GM12878 (cell line): Measurements from ENCODE around the gene SORT1. TPM values are rescaled to one million over a fixed set of nuclear protein-coding genes. Genes with fewer than 3 reads are reported as not detected.

Experiments
- ATAC-seq: fragments of 200-7000 bp; cut with Tn5 transposase; 3 replicates; pipeline ENCODE4 v1.9.1; 2020; ENCODE audit warnings: mild to moderate bottlenecking, moderate library complexity
- BruUV-seq: library from RNA; stranded (reverse); fragments of 400-500 nt; replicated peaks from 2 replicates; lab custom pipeline; 2021; lab: Mats Ljungman, UMichigan
- CTCF ChIA-PET: fragments of 300-600 bp; sonication (Branson Sonifier 250); formaldehyde crosslinking; extraction: SDS; loops from one replicate; lab custom pipeline; 2021; ENCODE audit warnings: inconsistent platforms; lab: Yijun Ruan, JAX
- POLR2A ChIA-PET: fragments of 350-600 bp; formaldehyde crosslinking; extraction: SDS; loops from one replicate; lab custom pipeline; 2021; ENCODE audit warnings: inconsistent platforms; lab: Charles Lee
- RAD21 ChIA-PET: fragments of 300-600 bp; sonication (Branson Sonifier 250); formaldehyde crosslinking; loops from one replicate; lab custom pipeline; 2023; ENCODE audit warnings: antibody characterized with exemption; ENCODE audit not compliant: unreplicated experiment; lab: Charles Lee
- SMC1A ChIA-PET: fragments of 300-600 bp; sonication (Branson Sonifier 250); formaldehyde crosslinking; loops from one replicate; lab custom pipeline; 2023; ENCODE audit not compliant: unreplicated experiment, uncharacterized antibody; lab: Charles Lee
- DNase-seq: peaks from one replicate; pipeline ENCODE4 v3.0.0-alpha.2; 2011; ENCODE audit warnings: low read depth, low spot score
- FAIRE-seq: peaks from 3 replicates; lab custom pipeline; 2011; peaks lifted over from hg19 to GRCh38; lab: Jason Lieb, UNC
- H2AFZ ChIP-seq: 2 replicates; pipeline ENCODE4 v1.6.0; 2011; ENCODE audit warnings: low read depth, low read length, control low read depth; ENCODE audit not compliant: control insufficient read depth
- H3K27ac ChIP-seq: 2 replicates; pipeline ENCODE4 v1.5.1; 2011; ENCODE audit warnings: control low read depth; ENCODE audit not compliant: control insufficient read depth, insufficient read depth
- H3K27me3 ChIP-seq, 2 experiments: replicated peaks in 1 of 2; 2 replicates each; pipeline versions ENCODE4 v1.6.0 to v1.6.1; 2011; ENCODE audit warnings: low read length in 1 of 2; ENCODE audit not compliant: control insufficient read depth in 2 of 2, insufficient read depth in 2 of 2
- H3K36me3 ChIP-seq, 2 experiments: 2 replicates each; pipeline ENCODE4 v1.5.1; 2011; ENCODE audit warnings: low read length in 1 of 2; ENCODE audit not compliant: control insufficient read depth in 2 of 2, insufficient read depth in 2 of 2
- H3K4me1 ChIP-seq: 2 replicates; pipeline ENCODE4 v1.6.1; 2011; ENCODE audit warnings: mild to moderate bottlenecking, low read length, moderate library complexity, mixed read lengths; ENCODE audit not compliant: control insufficient read depth, insufficient read depth
- H3K4me2 ChIP-seq: 2 replicates; pipeline ENCODE4 v1.6.0; 2011; ENCODE audit warnings: control low read depth; ENCODE audit not compliant: control insufficient read depth, insufficient read depth
- H3K4me3 ChIP-seq: fragments of 200-600 bp; sonication (generic); 2 replicates; pipeline ENCODE4 v1.5.1; 2016
- H3K79me2 ChIP-seq: 2 replicates; pipeline ENCODE4 v1.6.0; 2011; ENCODE audit warnings: low read length; ENCODE audit not compliant: control insufficient read depth, insufficient read depth
- H3K9ac ChIP-seq: 2 replicates; pipeline ENCODE4 v1.8.0; 2011; ENCODE audit warnings: low read length, control low read depth, mixed read lengths; ENCODE audit not compliant: control insufficient read depth, insufficient read depth
- H3K9me3 ChIP-seq: replicated peaks from 3 replicates; pipeline ENCODE4 v1.5.1; 2011; ENCODE audit warnings: mild to moderate bottlenecking, low read length; ENCODE audit not compliant: control insufficient read depth, insufficient read depth
- H4K20me1 ChIP-seq: 2 replicates; pipeline ENCODE4 v1.6.0; 2011; ENCODE audit not compliant: control insufficient read depth, insufficient read depth
- CBX3 ChIP-seq: fragments of 200-600 bp; sonication (generic); IDR thresholded peaks from 2 replicates; pipeline ENCODE4 v1.6.1; 2016; ENCODE audit warnings: low read depth, borderline replicate concordance
- CEBPB ChIP-seq, 2 experiments: fragments of 150-350 bp in 1 of 2; IDR thresholded peaks; 2 replicates each; pipeline ENCODE4 v1.6.1; 2012 to 2014; ENCODE audit warnings: low read depth in 2 of 2, low read length in 2 of 2, borderline replicate concordance in 1 of 2, inconsistent platforms in 1 of 2
- DPF2 ChIP-seq: fragments of 450-650 bp; IDR thresholded peaks from 2 replicates; pipeline ENCODE4 v1.6.1; 2017; ENCODE audit warnings: mild to moderate bottlenecking
- FOS ChIP-seq: IDR thresholded peaks from 3 replicates; pipeline ENCODE4 v1.6.1; 2011; ENCODE audit warnings: borderline replicate concordance; ENCODE audit not compliant: insufficient read length; ENCODE audit errors: extremely low read depth
- GABPA ChIP-seq: IDR thresholded peaks from 2 replicates; pipeline ENCODE4 v1.6.1; 2014; ENCODE audit warnings: antibody characterized with exemption, low read depth, mild to moderate bottlenecking, inconsistent platforms
- GATAD2B ChIP-seq: fragments of 450-650 bp; conservative IDR thresholded peaks from 2 replicates; pipeline ENCODE4 v1.6.1; 2017; ENCODE audit warnings: low read depth, mild to moderate bottlenecking, moderate library complexity
- KLF5 ChIP-seq: fragments of 450-650 bp; IDR thresholded peaks from 2 replicates; pipeline ENCODE4 v1.6.1; 2014; ENCODE audit warnings: mild to moderate bottlenecking; ENCODE audit not compliant: partially characterized antibody
- MTA2 ChIP-seq: fragments of 450-650 bp; IDR thresholded peaks from 2 replicates; pipeline ENCODE4 v1.6.1; 2016; ENCODE audit warnings: low read depth, mild to moderate bottlenecking, moderate library complexity
- MTA3 ChIP-seq: IDR thresholded peaks from 2 replicates; pipeline ENCODE4 v1.6.1; 2012; ENCODE audit warnings: low read length, inconsistent platforms, borderline replicate concordance
- NFXL1 ChIP-seq: fragments of 450-650 bp; IDR thresholded peaks from 2 replicates; pipeline ENCODE4 v1.6.1; 2017; ENCODE audit warnings: antibody characterized with exemption, mild to moderate bottlenecking, borderline replicate concordance
- NR2C2 ChIP-seq: IDR thresholded peaks from 2 replicates; pipeline ENCODE4 v1.6.1; 2011; ENCODE audit warnings: borderline replicate concordance, low read depth; ENCODE audit not compliant: control insufficient read depth, insufficient read length
- NRF1 ChIP-seq: conservative IDR thresholded peaks from 2 replicates; pipeline ENCODE4 v1.6.1; 2011; ENCODE audit warnings: mild to moderate bottlenecking, low read depth, low read length, improper control_type of control experiment
- POU2F2 ChIP-seq: IDR thresholded peaks from 3 replicates; pipeline ENCODE4 v1.6.1; 2011; ENCODE audit warnings: low read depth, mild to moderate bottlenecking, low read length, borderline replicate concordance
- RAD51 ChIP-seq: fragments of 450-650 bp; IDR thresholded peaks from 2 replicates; pipeline ENCODE4 v1.6.1; 2016; ENCODE audit warnings: moderate library complexity, mild to moderate bottlenecking, inconsistent platforms
- RFX5 ChIP-seq: IDR thresholded peaks from 2 replicates; pipeline ENCODE4 v1.6.1; 2011; ENCODE audit warnings: low read depth, low read length, improper control_type of control experiment
- SIN3A ChIP-seq: IDR thresholded peaks from 2 replicates; pipeline ENCODE4 v1.6.1; 2012; ENCODE audit warnings: low read depth, low read length, improper control_type of control experiment
- SMAD1 ChIP-seq: fragments of 450-650 bp; IDR thresholded peaks from 2 replicates; pipeline ENCODE4 v1.6.1; 2018; ENCODE audit warnings: mild to moderate bottlenecking, low read depth; ENCODE audit not compliant: partially characterized antibody
- YBX1 ChIP-seq: fragments of 450-650 bp; IDR thresholded peaks from 2 replicates; pipeline ENCODE4 v1.6.1; 2016; ENCODE audit warnings: antibody characterized with exemption
- ZBED1 ChIP-seq: IDR thresholded peaks from 2 replicates; pipeline ENCODE4 v1.6.1; 2016; ENCODE audit warnings: borderline replicate concordance
- ZSCAN29 ChIP-seq: fragments of 450-650 bp; IDR thresholded peaks from 2 replicates; pipeline ENCODE4 v1.6.1; 2017; ENCODE audit warnings: mild to moderate bottlenecking, moderate library complexity
- WGBS: methylation state at CpG from one replicate; pipeline ENCODE4 v1.1.6; 2016; ENCODE audit warnings: low lambda C conversion rate; ENCODE audit not compliant: insufficient replicate concordance, insufficient coverage; ENCODE audit errors: missing lambda C conversion rate; 5-methylcytosine and 5-hydroxymethylcytosine counted together
- in situ Hi-C: fragments of 300-500 bp; cut with MboI; formaldehyde crosslinking; loops from 9 replicates; pipeline ENCODE4 v1.14.3; 2018; ENCODE audit warnings: mixed read lengths
- intact Hi-C: fragments of 100-400 bp; cut with micrococcal nuclease; formaldehyde crosslinking; loops from one replicate; pipeline ENCODE4 v1.14.2; 2022; ENCODE audit not compliant: unreplicated experiment
- polyA plus RNA-seq, 11 experiments: library from polyadenylated mRNA; depleted of rRNA in 4 of 11; unstranded in 6 of 11; stranded (reverse) in 5 of 11; fragments of >200 nt; fragmentation: Nextera tagmentation in 4 of 11; fragmentation: Illumina TruSeq in 1 of 11; extraction: Ambion mirVana in 4 of 11; extraction: Trizol in 1 of 11; gene quantifications; 1 replicate in 1 of 11; 2 replicates in 10 of 11; pipeline versions ENCODE4 v1.2.1 to v1.2.3, GENCODE V29; 2011 to 2016; ENCODE audit warnings: inconsistent platforms in 2 of 11, missing spikeins in 2 of 11, low read depth in 1 of 11
- total RNA-seq, 4 experiments: library from RNA; depleted of rRNA in 3 of 4; stranded (reverse); fragments of >200 nt in 3 of 4; fragmentation: Illumina TruSeq in 1 of 4; extraction: Trizol in 1 of 4; gene quantifications; 2 replicates each; pipeline versions ENCODE4 v1.2.1 to v1.2.3, GENCODE V29; 2013 to 2021
- TF ChIP-seq, protein P1 (sequence below): IDR thresholded peaks from 2 replicates; pipeline ENCODE4 v1.6.1; 2012; ENCODE audit warnings: low read depth, low read length, improper control_type of control experiment

Gene SORT1
- total and polyA plus RNA-seq, 10 of the 15 experiments (the other 5 are each of a cell fraction or from before 2014, with no cell fraction given): 0.06 to 1.9 (median 0.33) TPM; not detected in 1

GRCh38 chr1:109350655-109351054 lies 47.1 kb downstream of the SORT1 start:
- Histone ChIP-seq H3K4me1 (no peaks in the 10 kb centered on the region), H3K27me3 (peaks cover 0 to 2% of the 10 kb centered on the region in 2 experiments; a peak in 1 of 4 replicates), H3K79me2 (no peaks in the 10 kb centered on the region), H3K36me3 (no peaks in the 10 kb centered on the region; a peak in 1 of 4 replicates), H3K9me3 (no peaks in the 10 kb centered on the region), H3K27ac (no peak overlapping the region), H3K9ac (no peak overlapping the region), H4K20me1 (no peaks in the 10 kb centered on the region), H3K4me3 (no peak overlapping the region), H3K4me2 (no peak overlapping the region), H2AFZ (no peak overlapping the region)
- RAD21 ChIA-PET: no interaction called here
- CTCF ChIA-PET: interaction anchor here (1.0 to 1.2 kb wide), 2 partner anchors 30 to 153 kb away, joined by 3 read pairs; no protein-coding TSS in a partner anchor
- in situ Hi-C loops: no loop called here
- ATAC-seq: no peak
- SMC1A ChIA-PET: interaction anchor here (1.0 to 1.2 kb wide), 2 partner anchors 14 to 49 kb away, joined by 3 to 5 read pairs; no protein-coding TSS in a partner anchor
- POLR2A ChIA-PET: interaction anchor here (1.5 kb wide), 1 partner anchor 10 kb away, joined by 3 read pairs; no protein-coding TSS in a partner anchor
- DNase-seq: no peak
- intact Hi-C loops: no loop called here
- WGBS: 76% methylated on average over 1 of the region's 1 CpG
- no TSS peak for BruUV-seq
- no peak for FAIRE-seq
- TF ChIP-seq GATAD2B: no peak
- TF ChIP-seq CBX3: no peak
- no peak for TF ChIP-seq SMAD1
- TF ChIP-seq DPF2: no peak
- no peak for TF ChIP-seq NRF1
- TF ChIP-seq, protein P1, sequence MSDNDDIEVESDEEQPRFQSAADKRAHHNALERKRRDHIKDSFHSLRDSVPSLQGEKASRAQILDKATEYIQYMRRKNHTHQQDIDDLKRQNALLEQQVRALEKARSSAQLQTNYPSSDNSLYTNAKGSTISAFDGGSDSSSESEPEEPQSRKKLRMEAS: no peak

- Histone ChIP-seq H3K9me3 (no peaks in the 10 kb centered on the region), H3K4me1 (no peaks in the 10 kb centered on the region), H3K27ac (no peak overlapping the region), H3K36me3 (no peaks in the 10 kb centered on the region; a peak in 1 of 4 replicates), H3K4me2 (no peak overlapping the region), H3K4me3 (no peak overlapping the region), H2AFZ (no peak overlapping the region), H3K79me2 (no peaks in the 10 kb centered on the region), H3K27me3 (peaks cover 0 to 2% of the 10 kb centered on the region in 2 experiments; a peak in 1 of 4 replicates), H3K9ac (no peak overlapping the region), H4K20me1 (no peaks in the 10 kb centered on the region)
- no peak for DNase-seq
- no TSS peak for BruUV-seq
- CTCF ChIA-PET: interaction anchor here (1.0 to 1.2 kb wide), 2 partner anchors 30 to 153 kb away, joined by 3 read pairs; no protein-coding TSS in a partner anchor
- POLR2A ChIA-PET: interaction anchor here (1.5 kb wide), 1 partner anchor 10 kb away, joined by 3 read pairs; no protein-coding TSS in a partner anchor
- WGBS: 71% methylated on average over 4 of the region's 4 CpGs
- SMC1A ChIA-PET: interaction anchor here (1.0 to 1.2 kb wide), 2 partner anchors 13 to 50 kb away, joined by 3 to 5 read pairs; no protein-coding TSS in a partner anchor
- RAD21 ChIA-PET: no interaction called here
- intact Hi-C loops (no loop called here), in situ Hi-C loops (no loop called here)
- no peak for FAIRE-seq
- ATAC-seq: no peak
- TF ChIP-seq ZSCAN29 (no peak), GABPA (no peak), YBX1 (no peak), RFX5 (no peak), POU2F2 (no peak), SIN3A (no peak), NR2C2 (no peak), ZBED1 (no peak), FOS (no peak), MTA3 (no peak), RAD51 (no peak), CEBPB (IDR thresholded peaks at IDR 0.05; ENCODE audit: borderline replicate concordance in 1 of 2, low read depth in 2 of 2, low read length in 2 of 2) (no peak), KLF5 (no peak), MTA2 (no peak), NFXL1 (no peak)
Measured at GRCh38 chr1:109350182-109350581, 47.5 kb downstream of the SORT1 start.
